K562 (cell line): Measurements from ENCODE around the gene SRPK1. TPM values are rescaled to one million over a fixed set of nuclear protein-coding genes. Genes with fewer than 3 reads are reported as not detected.

ENCODE experiments used
- ATAC-seq: fragments of 200-7000 bp; cut with Tn5 transposase; 3 replicates; pipeline ENCODE4 v1.9.1; 2020; ENCODE audit warnings: moderate library complexity
- BruUV-seq: library from RNA; stranded (reverse); fragments of 400-500 nt; replicated peaks from 2 replicates; lab custom pipeline; 2021; lab: Mats Ljungman, UMichigan
- CTCF ChIA-PET: fragments of 300-600 bp; formaldehyde crosslinking; extraction: SDS; loops from one replicate; lab custom pipeline; 2021; ENCODE audit warnings: low intra/inter-chr PET ratio; lab: Yijun Ruan, JAX
- POLR2A ChIA-PET: fragments of 300-600, 350-650 bp; sonication (Branson Sonifier 250); formaldehyde crosslinking; extraction: SDS; loops from one replicate; lab custom pipeline; 2021; ENCODE audit warnings: antibody characterized with exemption, inconsistent platforms; lab: Yijun Ruan, JAX
- DNase-seq, 4 experiments: peaks; one replicate each; pipeline versions ENCODE4 v3.0.0 to v3.0.0-alpha.2; 2011 to 2018; ENCODE audit warnings: low spot score in 3 of 4, mixed read lengths in 3 of 4; ENCODE audit errors: extremely low read depth in 1 of 4
- FAIRE-seq: peaks from 2 replicates; lab custom pipeline; 2011; peaks lifted over from hg19 to GRCh38; lab: Jason Lieb, UNC
- H2AFZ ChIP-seq: 2 replicates; pipeline ENCODE4 v1.6.0; 2011; ENCODE audit warnings: low read depth, low read length, control low read depth, inconsistent platforms
- H3K27ac ChIP-seq: fragments of 200-600 bp; 3 replicates; pipeline ENCODE4 v1.8.0; 2011; ENCODE audit warnings: low read depth, mild to moderate bottlenecking, control low read depth, inconsistent platforms, low read length, moderate library complexity, mixed read lengths; ENCODE audit errors: extremely low read depth
- H3K27me3 ChIP-seq, 2 experiments: fragments of 300-600 bp in 1 of 2; 2 replicates in 1 of 2; 3 replicates in 1 of 2; pipeline versions ENCODE4 v1.6.0 to v1.8.0; 2011; ENCODE audit warnings: inconsistent platforms in 2 of 2, low read length in 2 of 2, mild to moderate bottlenecking in 1 of 2, mixed read lengths in 1 of 2, moderate library complexity in 1 of 2; ENCODE audit not compliant: control insufficient read depth in 2 of 2, insufficient read depth in 2 of 2
- H3K36me3 ChIP-seq: fragments of 300-600 bp; 3 replicates; pipeline ENCODE4 v1.8.0; 2011; ENCODE audit warnings: mild to moderate bottlenecking, low read length, inconsistent platforms; ENCODE audit not compliant: control insufficient read depth, insufficient read depth
- H3K4me1 ChIP-seq, 2 experiments: fragments of 200-600 bp in 1 of 2; replicated peaks in 1 of 2; 2 replicates in 1 of 2; 3 replicates in 1 of 2; pipeline versions ENCODE4 v1.5.1 to v1.8.0; 2011; ENCODE audit warnings: inconsistent platforms in 2 of 2, low read length in 2 of 2, mild to moderate bottlenecking in 1 of 2, mixed read lengths in 1 of 2, moderate library complexity in 1 of 2; ENCODE audit not compliant: control insufficient read depth in 2 of 2, insufficient read depth in 2 of 2
- H3K4me2 ChIP-seq: 2 replicates; pipeline ENCODE4 v1.6.1; 2011; ENCODE audit warnings: low read length, control low read depth, inconsistent platforms, mixed read lengths; ENCODE audit not compliant: insufficient read depth
- H3K4me3 ChIP-seq: fragments of 200-600 bp; sonication (generic), shearing (Covaris generic); 2 replicates; pipeline ENCODE4 v1.5.1; 2016; ENCODE audit warnings: control low read depth, inconsistent platforms
- H3K79me2 ChIP-seq: fragments of 200-600 bp; 3 replicates; pipeline ENCODE4 v1.8.0; 2011; ENCODE audit warnings: low read length, inconsistent platforms; ENCODE audit not compliant: control insufficient read depth, insufficient read depth
- H3K9ac ChIP-seq, 2 experiments: 2 replicates each; pipeline versions ENCODE4 v1.6.0 to v1.6.1; 2011; ENCODE audit warnings: low read depth in 2 of 2, low read length in 2 of 2, control low read depth in 1 of 2, inconsistent platforms in 1 of 2, mild to moderate bottlenecking in 1 of 2, mixed read lengths in 1 of 2; ENCODE audit not compliant: insufficient read depth in 1 of 2
- H3K9me1 ChIP-seq: one replicate; pipeline ENCODE4 v1.6.0; 2011; ENCODE audit warnings: inconsistent platforms, mild to moderate bottlenecking, low read length, moderate library complexity; ENCODE audit not compliant: control insufficient read depth, insufficient read depth
- H3K9me3 ChIP-seq: replicated peaks from 2 replicates; pipeline ENCODE4 v1.5.1; 2011; ENCODE audit warnings: low read depth, low read length, inconsistent platforms; ENCODE audit not compliant: control insufficient read depth, insufficient read depth
- H4K20me1 ChIP-seq: replicated peaks from 2 replicates; pipeline ENCODE4 v1.6.1; 2011; ENCODE audit warnings: low read length, inconsistent platforms, mixed read lengths; ENCODE audit not compliant: control insufficient read depth, insufficient read depth
- ATF3 ChIP-seq, 2 experiments: fragments of 450-650 bp in 1 of 2; sonication (generic) in 1 of 2; formaldehyde crosslinking in 1 of 2; IDR thresholded peaks in 1 of 2; conservative IDR thresholded peaks in 1 of 2; 2 replicates each; pipeline versions ENCODE4 v1.6.1 to v1.8.1; 2016 to 2023; ENCODE audit warnings: mild to moderate bottlenecking in 2 of 2, moderate library complexity in 2 of 2, inconsistent platforms in 1 of 2, missing genetic modification reagents in 1 of 2
- FOSL1 ChIP-seq: fragments of 200-800 bp; sonication (Bioruptor generic); conservative IDR thresholded peaks from 2 replicates; pipeline ENCODE4 v1.6.1; 2016; ENCODE audit warnings: missing genetic modification characterization, missing compliant biosample characterization
- HMBOX1 ChIP-seq: sonication (generic); IDR thresholded peaks from 2 replicates; pipeline ENCODE4 v1.6.1; 2016
- LARP7 ChIP-seq: fragments of 450-650 bp; IDR thresholded peaks from 2 replicates; pipeline ENCODE4 v1.6.1; 2016
- MXI1 ChIP-seq: IDR thresholded peaks from 2 replicates; pipeline ENCODE4 v1.6.1; 2011; ENCODE audit warnings: low read depth, mild to moderate bottlenecking, improper control_type of control experiment, low read length
- PCBP2 ChIP-seq: fragments of 200-400 bp; formaldehyde crosslinking; IDR thresholded peaks from 2 replicates; pipeline ENCODE4 v1.6.1; 2018; ENCODE audit warnings: low read length, low read depth, mild to moderate bottlenecking, moderate library complexity; ENCODE audit not compliant: poor library complexity, severe bottlenecking
- POLR3A ChIP-seq: IDR thresholded peaks from 2 replicates; pipeline ENCODE4 v1.6.1; 2011; ENCODE audit warnings: borderline replicate concordance, mild to moderate bottlenecking, moderate library complexity; ENCODE audit not compliant: insufficient read length, insufficient read depth; ENCODE audit errors: extremely low read depth
- PTBP1 ChIP-seq: fragments of 200-400 bp; formaldehyde crosslinking; IDR thresholded peaks from 2 replicates; pipeline ENCODE4 v1.6.1; 2017; ENCODE audit warnings: low read depth, low read length
- RB1 ChIP-seq: fragments of 450-650 bp; IDR thresholded peaks from 2 replicates; pipeline ENCODE4 v1.6.1; 2017; ENCODE audit warnings: low read depth, mild to moderate bottlenecking
- SMARCC2 ChIP-seq: fragments of 450-650 bp; IDR thresholded peaks from 2 replicates; pipeline ENCODE4 v1.6.1; 2017; ENCODE audit warnings: antibody characterized with exemption, moderate library complexity, mild to moderate bottlenecking, low read depth
- SREBF1 ChIP-seq: fragments of 150-350 bp; IDR thresholded peaks from 2 replicates; pipeline ENCODE4 v1.6.1; 2014; ENCODE audit warnings: antibody characterized with exemption, low read depth, low read length, borderline replicate concordance
- XRCC3 ChIP-seq: fragments of 450-650 bp; IDR thresholded peaks from 2 replicates; pipeline ENCODE4 v1.6.1; 2017; ENCODE audit warnings: mild to moderate bottlenecking, moderate library complexity
- ZC3H8 ChIP-seq: fragments of 450-650 bp; IDR thresholded peaks from 2 replicates; pipeline ENCODE4 v1.6.1; 2017
- ZKSCAN3 ChIP-seq: fragments of 250-450 bp; sonication (Bioruptor Pico); IDR thresholded peaks from 2 replicates; pipeline ENCODE4 v1.4.0; 2020
- WGBS: fragments of 100-300 bp; shearing (Covaris generic); methylation state at CpG from one replicate; pipeline ENCODE4 v1.1.6; 2016; ENCODE audit warnings: low coverage, mixed read lengths; ENCODE audit not compliant: insufficient coverage; ENCODE audit errors: missing lambda C conversion rate; 5-methylcytosine and 5-hydroxymethylcytosine counted together
- in situ Hi-C: fragments of 300-500 bp; cut with MboI; formaldehyde crosslinking; loops from 4 replicates; pipeline ENCODE4 v1.15.0; 2018; ENCODE audit warnings: inconsistent platforms, mixed read lengths
- intact Hi-C: fragments of 100-400 bp; cut with micrococcal nuclease; formaldehyde crosslinking; loops from 2 replicates; pipeline ENCODE4 v1.14.2; 2022
- polyA plus RNA-seq, 8 experiments: library from polyadenylated mRNA; depleted of rRNA in 4 of 8; stranded (reverse) in 5 of 8; unstranded in 3 of 8; fragments of >200 nt; fragmentation: Nextera tagmentation in 2 of 8; fragmentation: Illumina TruSeq in 1 of 8; extraction: Ambion mirVana in 2 of 8; extraction: Trizol in 1 of 8; gene quantifications; 2 replicates each; pipeline versions ENCODE4 v1.2.1 to v1.2.3, GENCODE V29; 2011 to 2014; ENCODE audit warnings: inconsistent platforms in 1 of 8, missing spikeins in 1 of 8
- total RNA-seq, 7 experiments: library from RNA; depleted of rRNA in 6 of 7; stranded (reverse); fragments of >200 nt in 6 of 7; fragmentation: Illumina TruSeq in 2 of 7; extraction: Trizol in 2 of 7; gene quantifications; 2 replicates each; pipeline versions ENCODE4 v1.2.1 to v1.2.3, GENCODE V29; 2011 to 2021; ENCODE audit warnings: low replicate concordance in 1 of 7

SRPK1 gene
- total and polyA plus RNA-seq, 9 of the 15 experiments (the other 6 are each of a cell fraction or from before 2014, with no cell fraction given): 99.6 to 185 (median 159) TPM

GRCh38 chr6:35970181-35970580 is 49.3 kb upstream of the SRPK1 start:
- no TSS peak for BruUV-seq
- intact Hi-C loops: no loop called here
- in situ Hi-C loops: no loop called here
- Histone ChIP-seq H3K9ac (no peak overlapping the region), H3K36me3 (no peaks in the 10 kb centered on the region), H4K20me1 (no peaks in the 10 kb centered on the region), H3K9me3 (no peaks in the 10 kb centered on the region), H3K4me2 (no peak overlapping the region), H3K27me3 (no peaks in the 10 kb centered on the region; a peak in 2 of 5 replicates), H2AFZ (no peak overlapping the region), H3K4me1 (peaks cover 6 to 11% of the 10 kb centered on the region in 2 experiments), H3K79me2 (no peaks in the 10 kb centered on the region), H3K27ac (no peak overlapping the region), H3K9me1 (no peaks in the 10 kb centered on the region), H3K4me3 (no peak overlapping the region)
- TF ChIP-seq ATF3 (IDR thresholded peaks at IDR 0.05): 0 out of 2 replicates have a peak, but pooled peaks have one; percentile 16
- TF ChIP-seq ATF3 (CRISPR knock-in tag; conservative IDR thresholded peaks at IDR 0.05): no peak
- peak; percentile 92 for TF ChIP-seq FOSL1 (tag)
- TF ChIP-seq PCBP2: no peak
- ChIA-PET POLR2A (interaction anchor here (1.3 to 1.9 kb wide), 2 partner anchors 9 to 12 kb away, joined by 7 read pairs; no protein-coding TSS in a partner anchor), CTCF (no interaction called here)
- no peak for FAIRE-seq
- no peak for ATAC-seq
- 14% methylated on average over 4 of the region's 4 CpGs for WGBS
- no peak for DNase-seq

GRCh38 chr6:35969646-35970045 is 48.7 kb upstream of the SRPK1 start:
- Histone ChIP-seq H3K27ac (no peak overlapping the region), H2AFZ (no peak overlapping the region), H3K79me2 (no peaks in the 10 kb centered on the region), H3K9ac (no peak overlapping the region), H3K36me3 (no peaks in the 10 kb centered on the region), H3K4me2 (no peak overlapping the region), H3K27me3 (no peaks in the 10 kb centered on the region; a peak in 2 of 5 replicates), H3K9me3 (no peaks in the 10 kb centered on the region), H3K4me1 (peaks cover 6 to 11% of the 10 kb centered on the region in 2 experiments), H3K9me1 (no peaks in the 10 kb centered on the region), H3K4me3 (no peak overlapping the region), H4K20me1 (no peaks in the 10 kb centered on the region)
- in situ Hi-C loops (no loop called here), intact Hi-C loops (no loop called here)
- no peak for ATAC-seq
- no peak for DNase-seq
- ChIA-PET POLR2A (interaction anchor here (1.3 to 1.9 kb wide), 2 partner anchors 10 to 12 kb away, joined by 7 read pairs; no protein-coding TSS in a partner anchor), CTCF (no interaction called here)
- no peak for FAIRE-seq
- no TSS peak for BruUV-seq
- TF ChIP-seq ZC3H8 (no peak), XRCC3 (no peak), LARP7 (no peak), POLR3A (no peak), PTBP1 (no peak), SMARCC2 (no peak), HMBOX1 (no peak), MXI1 (no peak), ZKSCAN3 (CRISPR knock-in tag) (no peak), RB1 (no peak), SREBF1 (no peak)
